T-helper 2 cell (primary cell): Measurements from ENCODE around the gene WWC2.

ENCODE experiments used
- DNase-seq, 5 experiments: peaks; one replicate each; pipeline versions ENCODE4 v3.0.0 to v3.0.0-alpha.2; 2012 to 2022

The WWC2 gene

DNA sequence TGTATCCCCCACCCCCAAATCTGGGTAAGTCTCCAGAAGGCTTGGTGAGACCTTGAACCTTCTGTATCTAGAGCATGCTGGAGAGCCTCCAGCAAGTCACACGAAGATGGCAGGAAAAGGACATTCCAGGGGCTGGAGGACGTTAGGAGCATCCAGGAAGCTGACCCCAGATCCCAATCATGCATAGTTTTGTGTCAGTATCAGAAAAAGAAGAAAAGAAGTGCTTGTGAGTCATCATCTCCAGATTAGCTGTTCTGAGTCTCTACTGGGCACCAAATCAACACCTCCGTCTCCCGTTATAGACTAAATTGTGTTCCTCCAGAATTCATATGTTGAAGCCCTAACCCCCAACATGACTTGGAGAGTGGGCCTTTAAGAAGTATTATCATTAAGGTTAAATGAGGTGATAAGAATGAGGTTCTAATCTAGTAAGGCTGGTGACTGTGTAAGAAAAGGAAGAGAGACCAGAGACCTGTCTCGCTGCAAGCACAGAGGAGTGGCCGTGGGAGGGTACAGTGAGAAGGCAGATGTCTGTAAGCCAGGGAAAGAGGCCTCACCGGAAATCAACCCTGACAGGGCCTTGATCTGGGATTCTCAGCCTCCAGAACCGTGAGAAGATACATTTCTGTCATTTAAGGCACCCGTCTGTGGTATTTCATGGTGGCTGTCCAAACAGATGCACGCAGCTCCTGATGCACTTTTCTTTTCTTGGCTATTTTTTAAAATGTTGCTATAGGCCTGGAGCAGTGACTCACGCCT, 261.3 kb downstream of the WWC2 start:
- DNase-seq, result no peak

DNA sequence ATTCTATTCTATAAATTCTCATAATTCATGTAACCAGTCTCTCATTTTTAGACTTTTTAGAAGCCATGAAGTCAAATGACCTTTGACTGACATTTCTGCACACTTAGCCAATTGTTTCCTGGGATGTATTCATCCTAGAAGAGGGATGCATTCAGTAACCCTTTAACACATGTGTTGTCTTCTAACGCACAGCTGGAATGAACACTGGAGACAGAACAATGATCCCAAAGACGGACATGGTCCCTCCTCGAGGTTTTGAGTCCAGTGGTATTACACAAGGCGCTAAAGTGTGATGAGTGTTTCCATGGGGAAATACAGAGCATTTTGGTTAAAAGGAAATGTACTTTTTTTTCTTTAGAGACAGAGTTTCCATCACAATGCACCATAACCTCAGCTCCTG, 263.0 kb downstream of the WWC2 start:
- no peak for DNase-seq

DNA sequence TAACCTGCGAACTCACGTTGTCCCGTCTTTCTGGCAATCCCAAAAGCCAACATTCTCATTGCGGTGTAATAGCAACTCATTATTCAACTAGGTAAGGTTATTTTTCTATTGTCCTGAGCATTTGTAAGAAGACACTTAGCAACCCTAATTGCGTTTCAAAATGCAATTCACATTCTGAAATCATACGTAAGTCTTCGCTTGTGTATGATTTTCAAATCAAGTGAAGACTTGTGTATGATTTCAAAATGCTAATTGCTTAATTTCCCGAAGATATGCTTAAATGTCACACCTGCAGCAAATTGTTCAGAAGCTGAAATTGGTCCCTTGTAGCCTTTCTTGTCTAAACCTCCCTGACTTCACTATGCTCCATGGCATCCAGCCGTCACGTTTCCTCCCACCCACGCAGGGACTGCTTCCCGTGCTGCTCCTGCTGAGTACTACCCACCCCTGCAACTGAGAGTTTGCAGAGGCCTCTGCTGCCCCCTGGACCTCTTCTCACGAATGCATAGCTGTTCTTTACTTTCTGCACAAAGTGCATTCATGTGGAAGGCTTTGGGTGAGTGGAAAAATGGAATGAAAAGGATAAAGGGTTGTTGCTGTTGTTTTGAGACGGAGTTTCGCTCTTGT, 264.0 kb downstream of the WWC2 start:
- DNase-seq, result no peak

DNA sequence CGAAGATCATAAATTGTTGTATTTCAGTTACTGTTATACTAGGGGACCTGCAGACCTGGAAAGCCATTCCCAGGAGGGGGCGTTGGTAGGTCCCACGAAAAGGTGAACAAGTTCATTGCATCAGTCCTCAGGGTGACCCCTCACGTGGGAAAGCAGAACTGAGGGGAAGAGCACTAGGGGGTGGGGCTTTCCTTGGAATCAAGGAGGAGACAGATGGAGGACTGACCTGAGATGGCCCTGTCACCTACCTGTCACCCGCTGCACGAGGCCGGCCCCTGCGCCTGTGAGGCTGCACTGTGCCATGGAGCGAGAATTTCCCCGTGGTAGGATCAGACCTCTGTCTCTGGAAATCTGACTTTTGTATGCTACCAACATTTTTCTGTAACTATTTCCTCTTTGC, 265.0 kb downstream of the WWC2 start:
- no peak for DNase-seq

DNA sequence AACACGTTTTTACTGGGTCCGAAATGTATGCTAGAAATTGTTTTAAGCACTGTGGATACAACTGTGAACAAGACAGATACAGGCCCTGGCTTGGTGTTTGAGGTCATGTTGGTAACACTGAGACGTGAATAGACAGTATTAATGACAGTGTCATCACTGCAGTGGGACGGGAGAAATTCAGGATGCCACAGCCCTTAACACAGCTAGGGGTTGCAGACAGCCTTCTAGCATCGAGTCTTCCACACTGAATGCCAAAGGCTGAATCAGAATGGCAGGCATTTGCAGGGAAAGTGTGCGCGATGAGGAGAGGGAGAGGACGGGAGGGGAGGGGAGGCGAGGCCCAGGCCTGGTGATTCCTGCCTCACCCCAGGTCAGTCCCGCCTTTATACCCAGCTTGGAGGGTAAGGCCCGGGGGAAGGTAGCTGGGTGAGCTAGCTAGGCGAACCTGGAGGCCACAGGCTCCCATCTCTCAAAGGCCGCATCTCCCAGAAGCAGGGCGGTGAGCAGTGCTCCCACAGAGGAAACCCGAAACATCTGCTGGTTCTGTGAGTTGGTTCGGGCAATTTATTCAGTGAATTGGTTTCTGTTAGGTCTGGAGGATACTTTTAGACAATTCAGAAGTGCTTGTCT, 267.3 kb downstream of the WWC2 start:
- DNase-seq, result no peak

DNA sequence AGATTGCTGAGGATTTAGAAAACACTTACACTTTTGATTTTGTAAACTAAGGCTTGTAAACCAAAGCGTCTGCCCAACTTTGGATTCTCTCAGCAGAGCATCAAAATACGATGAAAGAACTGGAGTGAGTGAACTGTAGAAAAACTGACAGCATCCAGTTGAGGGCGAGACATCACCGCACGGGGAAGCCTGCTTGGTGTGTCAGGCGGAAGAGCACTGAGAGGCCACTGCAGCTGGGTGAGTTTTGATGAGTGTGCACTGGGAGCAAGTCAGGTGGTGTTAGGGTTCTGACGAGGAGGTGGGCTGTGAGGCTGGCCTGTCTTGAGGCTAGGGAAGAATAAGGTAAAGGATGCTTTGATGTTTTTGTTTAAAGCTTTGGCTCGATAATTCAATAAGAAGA, 270.0 kb downstream of the WWC2 start:
- no peak for DNase-seq
